Spleen (tissue), 11 donors: ENCODE measurements around the gene PDLIM3. TPM values are rescaled to one million over a fixed set of nuclear protein-coding genes. Genes with fewer than 3 reads are reported as not detected.

Experiments used
- DNase-seq: peaks from one replicate; pipeline ENCODE4 v3.0.0-alpha.2; 2020
- H3K27ac ChIP-seq, 8 donors: fragments of 200-600 bp; sonication (generic) in 7 of 8; 1 replicate in 4 of 8; 2 replicates in 4 of 8; pipeline versions ENCODE4 v1.5.0 to v1.8.0; 2016 to 2021; ENCODE audit warnings: inconsistent platforms in 4 of 8, mild to moderate bottlenecking in 4 of 8, moderate library complexity in 1 of 8
- H3K27me3 ChIP-seq, 7 donors: fragments of 200-600 bp; sonication (generic) in 6 of 7; replicated peaks in 1 of 7; 1 replicate in 4 of 7; 2 replicates in 3 of 7; pipeline versions ENCODE4 v1.5.0 to v1.8.0; 2016 to 2021; ENCODE audit warnings: inconsistent platforms in 3 of 7, mild to moderate bottlenecking in 1 of 7
- H3K36me3 ChIP-seq, 6 donors: fragments of 200-600 bp; sonication (generic) in 5 of 6; 1 replicate in 4 of 6; 2 replicates in 2 of 6; pipeline versions ENCODE4 v1.5.0 to v1.8.0; 2016 to 2021; ENCODE audit warnings: inconsistent platforms in 2 of 6
- H3K4me1 ChIP-seq, 6 donors: fragments of 200-600 bp; sonication (generic) in 5 of 6; 1 replicate in 3 of 6; 2 replicates in 3 of 6; pipeline versions ENCODE4 v1.5.0 to v1.8.0; 2016 to 2021; ENCODE audit warnings: inconsistent platforms in 3 of 6
- H3K4me3 ChIP-seq, 8 donors: fragments of 200-600 bp; sonication (generic) in 7 of 8; 1 replicate in 4 of 8; 2 replicates in 4 of 8; pipeline versions ENCODE4 v1.5.0 to v1.8.0; 2016 to 2021; ENCODE audit warnings: inconsistent platforms in 4 of 8, mild to moderate bottlenecking in 4 of 8, moderate library complexity in 2 of 8
- H3K9me3 ChIP-seq, 8 donors: fragments of 200-600 bp; sonication (generic) in 7 of 8; 1 replicate in 4 of 8; 2 replicates in 4 of 8; pipeline versions ENCODE4 v1.5.0 to v1.8.0; 2016 to 2021; ENCODE audit warnings: inconsistent platforms in 4 of 8
- POLR2A ChIP-seq, 3 donors: fragments of 450-650 bp; IDR thresholded peaks; one replicate each; pipeline ENCODE4 v1.5.1; 2017; ENCODE audit warnings: antibody characterized with exemption in 3 of 3, mild to moderate bottlenecking in 1 of 3
- POLR2AphosphoS5 ChIP-seq, 3 donors: sonication (generic); formaldehyde crosslinking; IDR thresholded peaks; one replicate each; pipeline ENCODE4 v1.5.1; 2017; ENCODE audit warnings: antibody characterized with exemption in 3 of 3
- WGBS, 5 donors: extraction: QIAGEN DNeasy Blood & Tissue Kit in 3 of 5; methylation state at CpG; one replicate each; pipeline versions ENCODE4 v1.1.5 to v1.1.7; 2013 to 2018; 5-methylcytosine and 5-hydroxymethylcytosine counted together
- intact Hi-C: fragments of 100-400 bp; cut with DNase I; formaldehyde crosslinking; loops from one replicate; pipeline ENCODE4 v1.15.0; 2023; ENCODE audit warnings: low total_unique reads
- polyA plus RNA-seq, 3 donors: library from polyadenylated mRNA; stranded (reverse); fragments of 200-250 nt; gene quantifications; one replicate each; pipeline ENCODE4 v1.2.1, GENCODE V29; 2013
- total RNA-seq, 7 donors: library from RNA; depleted of rRNA in 3 of 7; stranded (reverse); fragments of >200 nt in 3 of 7; fragmentation: NEBNext Ultra II Directional in 4 of 7; extraction: Animal tissue kit (Norgen Biotek cat#: 25700) in 4 of 7; gene quantifications; one replicate each; pipeline versions ENCODE4 v1.1.0 to v1.2.1, GENCODE V29; 2016 to 2021
- TF ChIP-seq, protein P1 (sequence below), 11 experiments: fragments of 200-600 bp in 7 of 11; fragments of 450-650 bp in 4 of 11; sonication (generic) in 4 of 11; IDR thresholded peaks in 8 of 11; conservative IDR thresholded peaks in 3 of 11; 1 replicate in 7 of 11; 2 replicates in 4 of 11; pipeline versions ENCODE4 v1.4.0 to v1.8.0; 2016 to 2021; ENCODE audit warnings: antibody characterized with exemption in 11 of 11, inconsistent platforms in 4 of 11, mild to moderate bottlenecking in 1 of 11
- donor health status: healthy with polysubstance abuse.
- donor health status: DM: no; HTN: no; CAD: no; lungs with moderate emphysema.
- donor health status: DM: no; HTN: no; CAD: no.
- donor health status: Bipolar disorder and iron deficiency.
- donor health status: healthy.
- donor health status: DM: no; HTN: no; CAD: no.
- donor health status: DM: yes; HTN: yes; CAD: no.

The PDLIM3 gene
- total and polyA plus RNA-seq, 10 donors: 28.0 to 107 (median 63.2) TPM

- TF ChIP-seq, protein P1, sequence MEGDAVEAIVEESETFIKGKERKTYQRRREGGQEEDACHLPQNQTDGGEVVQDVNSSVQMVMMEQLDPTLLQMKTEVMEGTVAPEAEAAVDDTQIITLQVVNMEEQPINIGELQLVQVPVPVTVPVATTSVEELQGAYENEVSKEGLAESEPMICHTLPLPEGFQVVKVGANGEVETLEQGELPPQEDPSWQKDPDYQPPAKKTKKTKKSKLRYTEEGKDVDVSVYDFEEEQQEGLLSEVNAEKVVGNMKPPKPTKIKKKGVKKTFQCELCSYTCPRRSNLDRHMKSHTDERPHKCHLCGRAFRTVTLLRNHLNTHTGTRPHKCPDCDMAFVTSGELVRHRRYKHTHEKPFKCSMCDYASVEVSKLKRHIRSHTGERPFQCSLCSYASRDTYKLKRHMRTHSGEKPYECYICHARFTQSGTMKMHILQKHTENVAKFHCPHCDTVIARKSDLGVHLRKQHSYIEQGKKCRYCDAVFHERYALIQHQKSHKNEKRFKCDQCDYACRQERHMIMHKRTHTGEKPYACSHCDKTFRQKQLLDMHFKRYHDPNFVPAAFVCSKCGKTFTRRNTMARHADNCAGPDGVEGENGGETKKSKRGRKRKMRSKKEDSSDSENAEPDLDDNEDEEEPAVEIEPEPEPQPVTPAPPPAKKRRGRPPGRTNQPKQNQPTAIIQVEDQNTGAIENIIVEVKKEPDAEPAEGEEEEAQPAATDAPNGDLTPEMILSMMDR (IDR thresholded peaks at IDR 0.05 in 8 of 11, conservative IDR thresholded peaks at IDR 0.05 in 3 of 11): no peak
- no peak for TF ChIP-seq POLR2AphosphoS5 (IDR thresholded peaks at IDR 0.05)
- no peak for TF ChIP-seq POLR2A (IDR thresholded peaks at IDR 0.05)
- H3K27ac ChIP-seq: no peak overlapping the region
- H3K27me3 ChIP-seq: peaks cover 0 to 24% (median 0%) of the 10 kb centered on the region in 7 donors
- no peaks in the 10 kb centered on the region for H3K9me3 ChIP-seq
- no peak overlapping the region for H3K4me3 ChIP-seq
- DNase-seq: no peak
- H3K36me3 ChIP-seq: no peaks in the 10 kb centered on the region
- WGBS, 5 donors: 71 to 86% (median 78%) methylated on average over 2 of the region's 2 CpGs
- H3K4me1 ChIP-seq: peaks cover 5 to 24% (median 19%) of the 10 kb centered on the region in 6 donors
- intact Hi-C loops: no loop called here
Observed at GRCh38 chr4:185468999-185469398, 66.3 kb downstream of the PDLIM3 start.

GRCh38 chr4:185467991-185468390 lies 67.3 kb downstream of the PDLIM3 start:
- WGBS, 5 donors: 90 to 95% (median 92%) methylated on average over 8 of the region's 8 CpGs
- H3K36me3 ChIP-seq: no peaks in the 10 kb centered on the region
- TF ChIP-seq, protein P1 (IDR thresholded peaks at IDR 0.05 in 8 of 11, conservative IDR thresholded peaks at IDR 0.05 in 3 of 11): no peak
- TF ChIP-seq POLR2A (IDR thresholded peaks at IDR 0.05): no peak
- no peak for TF ChIP-seq POLR2AphosphoS5 (IDR thresholded peaks at IDR 0.05)

DNA sequence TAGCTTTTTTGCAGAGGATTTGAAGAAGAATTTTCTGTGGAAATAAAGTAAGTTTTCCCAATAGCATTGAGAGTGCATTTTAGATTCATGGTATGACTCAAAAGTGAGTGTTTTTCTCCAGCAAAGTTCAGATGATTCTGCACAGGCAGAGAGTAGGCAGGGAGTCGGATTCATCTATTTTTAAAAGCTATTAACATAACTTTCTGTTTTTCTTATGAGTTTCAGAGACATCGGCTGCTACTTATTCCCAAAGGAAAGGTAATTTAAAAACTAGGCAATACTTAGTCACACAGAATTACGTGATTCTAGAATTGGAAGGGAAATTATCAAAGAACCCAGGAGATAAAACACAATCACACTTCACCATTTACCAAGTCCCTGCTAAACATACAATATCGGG lies 68.2 kb downstream of the PDLIM3 start:
- DNase-seq: no peak
- no peaks in the 10 kb centered on the region for H3K9me3 ChIP-seq
- intact Hi-C loops: no loop called here
- no peak overlapping the region for H3K4me3 ChIP-seq
- 80 to 90% (median 84%) methylated on average over 4 of the region's 4 CpGs for WGBS, 5 donors
- TF ChIP-seq, protein P1 (IDR thresholded peaks at IDR 0.05 in 8 of 11, conservative IDR thresholded peaks at IDR 0.05 in 3 of 11): no peak
- H3K27me3 ChIP-seq: peaks cover 0 to 15% (median 0%) of the 10 kb centered on the region in 7 donors
- no peak overlapping the region for H3K27ac ChIP-seq
- H3K4me1 ChIP-seq: peaks cover 3 to 19% (median 15%) of the 10 kb centered on the region in 6 donors
- H3K36me3 ChIP-seq: no peaks in the 10 kb centered on the region

More at GRCh38 chr4:185467991-185468390, 67.3 kb downstream of the PDLIM3 start:
- Histone ChIP-seq H3K27ac (no peak overlapping the region), H3K27me3 (peaks cover 0 to 23% (median 0%) of the 10 kb centered on the region in 7 donors), H3K4me3 (no peak overlapping the region), H3K9me3 (no peaks in the 10 kb centered on the region), H3K4me1 (peaks cover 5 to 24% (median 19%) of the 10 kb centered on the region in 6 donors)
- intact Hi-C loops: no loop called here
- no peak for DNase-seq

- H3K27me3 ChIP-seq: peaks cover 0 to 7% (median 0%) of the 10 kb centered on the region in 7 donors
- 88 to 94% (median 90%) methylated on average over 3 of the region's 3 CpGs for WGBS, 5 donors
- peaks cover 0 to 11% (median 6%) of the 10 kb centered on the region in 6 donors for H3K4me1 ChIP-seq
- TF ChIP-seq POLR2A (IDR thresholded peaks at IDR 0.05) (no peak), POLR2AphosphoS5 (IDR thresholded peaks at IDR 0.05) (no peak)
- TF ChIP-seq, protein P1 (IDR thresholded peaks at IDR 0.05 in 8 of 11, conservative IDR thresholded peaks at IDR 0.05 in 3 of 11): no peak
- H3K27ac ChIP-seq: no peak overlapping the region
- no peak for DNase-seq
- no peak overlapping the region for H3K4me3 ChIP-seq
- no peaks in the 10 kb centered on the region for H3K9me3 ChIP-seq
- intact Hi-C loops: no loop called here
- H3K36me3 ChIP-seq: no peaks in the 10 kb centered on the region
Observed at GRCh38 chr4:185465707-185466106, 69.6 kb downstream of the PDLIM3 start.
